Measurements from ENCODE around the gene PARP2. TPM values are rescaled to one million over a fixed set of nuclear protein-coding genes. Genes with fewer than 3 reads are reported as not detected.

Gene PARP2
- total and polyA plus RNA-seq, 2 of the 8 experiments (the other 6 are each of a cell fraction or from before 2014, with no cell fraction given), result 27.7 to 41.7 TPM

DNA sequence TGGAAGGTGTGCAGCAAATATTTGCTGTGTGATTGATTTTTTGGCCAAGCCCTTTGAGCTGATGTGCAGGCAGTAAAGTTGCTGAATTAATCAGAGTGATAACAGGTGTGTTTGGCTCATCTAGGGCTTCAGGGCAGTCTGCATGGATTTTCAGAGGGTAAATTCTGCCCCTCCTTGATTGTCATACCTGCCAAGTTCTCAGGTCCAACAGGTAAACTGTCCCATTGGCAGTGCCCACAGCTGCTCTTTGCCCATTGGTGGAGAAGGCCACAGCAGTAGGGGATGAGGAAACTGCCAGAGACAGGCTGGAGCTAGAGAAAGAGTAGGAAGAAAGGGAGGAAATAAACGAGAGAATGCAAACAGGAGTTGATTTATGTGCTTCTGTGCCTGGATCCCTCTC lies 36.3 kb downstream of the PARP2 start:
- Histone ChIP-seq H2BK15ac (ENCODE audit: low read length) (no peak overlapping the region), H2AK5ac (ENCODE audit: low read depth, low read length) (no peak overlapping the region), H3K9ac (replicated peaks in 1 of 4; ENCODE audit: extremely low read depth in 1 of 4, low read depth in 3 of 4, low read length in 3 of 4) (no peak overlapping the region), H2BK120ac (replicated peaks; ENCODE audit: low read depth, low read length) (no peak overlapping the region), H3K9me3 (ENCODE audit: insufficient read depth in 2 of 2, low read depth in 1 of 2, low read length in 1 of 2) (no peaks in the 10 kb centered on the region), H3K18ac (ENCODE audit: extremely low read depth, low read length) (no peak overlapping the region), H3K56ac (replicated peaks; ENCODE audit: insufficient read length, low read depth, low read length) (no peak overlapping the region), H2BK20ac (ENCODE audit: low read length) (no peak overlapping the region), H3K23me2 (ENCODE audit: low read depth, low read length) (no peaks in the 10 kb centered on the region), H3K79me2 (ENCODE audit: control insufficient read depth in 1 of 2, insufficient read depth in 2 of 2, low read length in 2 of 2) (no peaks in the 10 kb centered on the region), H3K4me3 (ENCODE audit: extremely low read depth in 1 of 4, insufficient read depth in 2 of 4, low read depth in 3 of 4, low read length in 4 of 4) (no peak overlapping the region), H4K8ac (ENCODE audit: extremely low read depth, insufficient read depth, low read length) (no peak overlapping the region), H4K5ac (ENCODE audit: insufficient read length, low read depth, low read length) (no peak overlapping the region), H2AFZ (ENCODE audit: low read length) (no peak overlapping the region), H3K14ac (ENCODE audit: insufficient read length) (no peak overlapping the region), H3K4me1 (replicated peaks in 1 of 4; ENCODE audit: control insufficient read depth in 3 of 4, insufficient read depth in 4 of 4, low read length in 3 of 4) (no peaks in the 10 kb centered on the region), H3K4ac (replicated peaks; ENCODE audit: insufficient read length, low read depth, low read length) (no peak overlapping the region), H4K20me1 (replicated peaks in 1 of 2; ENCODE audit: control insufficient read depth in 1 of 2, insufficient read depth in 2 of 2, low read length in 2 of 2) (peaks cover 2 to 3% of the 10 kb centered on the region in 2 experiments), H2BK5ac (ENCODE audit: low read depth, low read length) (no peak overlapping the region), H3K27me3 (replicated peaks in 1 of 4; ENCODE audit: control insufficient read depth in 3 of 4, extremely low read depth in 1 of 4, insufficient read depth in 3 of 4, low read length in 3 of 4) (no peaks in the 10 kb centered on the region), H3K36me3 (ENCODE audit: control insufficient read depth in 2 of 4, insufficient read depth in 4 of 4, low read length in 3 of 4) (peaks cover 3 to 22% (median 16%) of the 10 kb centered on the region in 4 experiments; a peak in 6 of 8 replicates), H3K79me1 (ENCODE audit: low read depth, low read length) (no peaks in the 10 kb centered on the region), H4K91ac (replicated peaks; ENCODE audit: insufficient read length, low read length) (no peak overlapping the region), H3K23ac (ENCODE audit: insufficient read length) (no peak overlapping the region), H2BK12ac (ENCODE audit: low read depth, low read length) (no peak overlapping the region), H3K27ac (ENCODE audit: low read depth, low read length) (no peak overlapping the region), H3K4me2 (ENCODE audit: insufficient read depth in 1 of 2, low read depth in 2 of 2, low read length in 2 of 2) (no peak overlapping the region)
- DNase-seq (ENCODE audit: low read depth in 1 of 2, low spot score in 2 of 2) (no peak), FAIRE-seq (no peak)
- CTCF ChIA-PET (ENCODE audit: partially characterized antibody), result interaction anchor here (0.9 kb wide), 1 partner anchor 74 kb away, joined by 3 read pairs; no protein-coding TSS in a partner anchor
- POLR2A ChIA-PET (ENCODE audit: partially characterized antibody), result interaction anchor here (1.1 kb wide), 1 partner anchor 30 kb away, joined by 3 read pairs; no protein-coding TSS in a partner anchor
- WGBS, 2 experiments (ENCODE audit: extremely low coverage in 1 of 2, insufficient coverage in 1 of 2, insufficient read length in 1 of 2, insufficient replicate concordance in 2 of 2, low coverage in 1 of 2, low lambda C conversion rate in 2 of 2, missing lambda C conversion rate in 1 of 2), result 60% methylated on average over 1 of the region's 1 CpG; no CpG with 5 or more reads in 1 of the 2 experiments
- TF ChIP-seq POLR2A (IDR thresholded peaks at IDR 0.05; ENCODE audit: control extremely low read depth in 1 of 2, low read depth in 2 of 2, low read length in 2 of 2) (no peak), SIN3A (conservative IDR thresholded peaks at IDR 0.05 in 1 of 2, IDR thresholded peaks at IDR 0.05 in 1 of 2; ENCODE audit: low read depth in 1 of 2, low read length in 2 of 2) (no peak), SUZ12 (IDR thresholded peaks at IDR 0.05; ENCODE audit: low read length) (no peak), KDM1A (IDR thresholded peaks at IDR 0.05; ENCODE audit: borderline replicate concordance, low read length) (no peak), TAF7 (optimal IDR thresholded peaks at IDR 0.05; ENCODE audit: borderline replicate concordance, low read depth, low read length) (no peak), GTF2F1 (IDR thresholded peaks at IDR 0.05; ENCODE audit: borderline replicate concordance, low read depth, low read length) (no peak), EZH2 (IDR thresholded peaks at IDR 0.05; ENCODE audit: low read depth, low read length, severe bottlenecking) (no peak), POU5F1 (IDR thresholded peaks at IDR 0.05; ENCODE audit: low read depth, low read length) (no peak), HDAC6 (IDR thresholded peaks at IDR 0.05; ENCODE audit: low read depth, low read length) (no peak)

Measured in H1 (cell line).